WTC11 (cell line): ENCODE data around the gene YKT6. TPM values are rescaled to one million over a fixed set of nuclear protein-coding genes. Genes with fewer than 3 reads are reported as not detected.

Source experiments
- ATAC-seq: fragments of 200-7000 bp; cut with Tn5 transposase; 2 replicates; pipeline ENCODE4 v1.10.0; 2021; ENCODE audit warnings: mild to moderate bottlenecking, moderate library complexity
- CTCF ChIA-PET: fragments of 300-600 bp; sonication (Branson Sonifier 250); formaldehyde crosslinking; loops from one replicate; lab custom pipeline; 2021; ENCODE audit warnings: antibody characterized with exemption; lab: Charles Lee
- POLR2A ChIA-PET: fragments of 350-600 bp; sonication (Branson Sonifier 250); formaldehyde crosslinking; loops from one replicate; lab custom pipeline; 2021; ENCODE audit warnings: antibody characterized with exemption; lab: Charles Lee
- DNase-seq: peaks from one replicate; pipeline ENCODE4 v3.0.0; 2021; ENCODE audit warnings: low spot score
- H3K27ac Mint-ChIP-seq: 2 replicates; pipeline ENCODE4 v1.8.0; 2021; ENCODE audit warnings: mixed read lengths
- H3K27me3 Mint-ChIP-seq: 2 replicates; pipeline ENCODE4 v1.8.0; 2021; ENCODE audit warnings: low read depth, mild to moderate bottlenecking, moderate library complexity, mixed read lengths
- H3K36me3 Mint-ChIP-seq: 2 replicates; pipeline ENCODE4 v1.8.0; 2021; ENCODE audit warnings: mixed read lengths
- H3K4me1 Mint-ChIP-seq: 2 replicates; pipeline ENCODE4 v1.8.0; 2022; ENCODE audit warnings: mixed read lengths
- H3K4me3 Mint-ChIP-seq: 2 replicates; pipeline ENCODE4 v1.8.0; 2021; ENCODE audit warnings: mild to moderate bottlenecking, moderate library complexity, mixed read lengths
- H3K9me3 Mint-ChIP-seq: 2 replicates; pipeline ENCODE4 v1.8.0; 2021; ENCODE audit warnings: mixed read lengths
- ATF6 ChIP-seq: sonication (generic); formaldehyde crosslinking; IDR thresholded peaks from 2 replicates; pipeline ENCODE4 v1.8.1; 2023; ENCODE audit warnings: mild to moderate bottlenecking, missing genetic modification reagents
- CBFB ChIP-seq: sonication (generic); formaldehyde crosslinking; IDR thresholded peaks from 2 replicates; pipeline ENCODE4 v1.8.1; 2022; ENCODE audit warnings: mild to moderate bottlenecking, low read depth, missing genetic modification reagents
- CREB1 ChIP-seq: sonication (generic); formaldehyde crosslinking; IDR thresholded peaks from 2 replicates; pipeline ENCODE4 v1.8.0; 2023; ENCODE audit warnings: mild to moderate bottlenecking, missing genetic modification reagents
- ELF4 ChIP-seq: sonication (generic); formaldehyde crosslinking; IDR thresholded peaks from 2 replicates; pipeline ENCODE4 v1.8.1; 2022; ENCODE audit warnings: low read depth, mild to moderate bottlenecking, moderate library complexity, missing genetic modification reagents
- EMX1 ChIP-seq: fragments of 250-450 bp; sonication (Bioruptor Pico); IDR thresholded peaks from 2 replicates; pipeline ENCODE4 v1.8.0; 2021; ENCODE audit warnings: mild to moderate bottlenecking
- ETV6 ChIP-seq: sonication (generic); formaldehyde crosslinking; IDR thresholded peaks from 2 replicates; pipeline ENCODE4 v1.8.1; 2022; ENCODE audit warnings: mild to moderate bottlenecking, missing genetic modification reagents
- FOXK1 ChIP-seq: sonication (generic); formaldehyde crosslinking; IDR thresholded peaks from 2 replicates; pipeline ENCODE4 v1.8.0; 2022; ENCODE audit warnings: mild to moderate bottlenecking, moderate library complexity, missing genetic modification reagents
- GRHL2 ChIP-seq: fragments of 250-450 bp; sonication (Bioruptor Pico); IDR thresholded peaks from 2 replicates; pipeline ENCODE4 v1.8.0; 2022; ENCODE audit warnings: mild to moderate bottlenecking, moderate library complexity; ENCODE audit not compliant: insufficient replicate concordance, severe bottlenecking
- JUN ChIP-seq: sonication (generic); formaldehyde crosslinking; IDR thresholded peaks from 2 replicates; pipeline ENCODE4 v1.8.0; 2023; ENCODE audit warnings: mild to moderate bottlenecking, missing genetic modification reagents
- MXD4 ChIP-seq: fragments of 250-450 bp; sonication (Bioruptor Pico); IDR thresholded peaks from 2 replicates; pipeline ENCODE4 v1.8.0; 2021; ENCODE audit warnings: mild to moderate bottlenecking, moderate library complexity, borderline replicate concordance
- NR3C1 ChIP-seq: sonication (generic); formaldehyde crosslinking; conservative IDR thresholded peaks from 2 replicates; pipeline ENCODE4 v1.8.1; 2023; ENCODE audit warnings: low read depth, mild to moderate bottlenecking, missing genetic modification reagents
- RELA ChIP-seq: sonication (generic); formaldehyde crosslinking; IDR thresholded peaks from 2 replicates; pipeline ENCODE4 v1.8.1; 2022; ENCODE audit warnings: missing genetic modification reagents, mild to moderate bottlenecking, borderline replicate concordance
- STAT6 ChIP-seq: sonication (generic); formaldehyde crosslinking; conservative IDR thresholded peaks from 2 replicates; pipeline ENCODE4 v1.8.1; 2023; ENCODE audit warnings: mild to moderate bottlenecking, low read depth, missing genetic modification reagents, moderate library complexity
- TCF7 ChIP-seq: sonication (generic); formaldehyde crosslinking; IDR thresholded peaks from 2 replicates; pipeline ENCODE4 v1.8.0; 2022; ENCODE audit warnings: mild to moderate bottlenecking, low read depth, missing genetic modification reagents, moderate library complexity
- ZNF121 ChIP-seq: sonication (generic); formaldehyde crosslinking; IDR thresholded peaks from 2 replicates; pipeline ENCODE4 v1.8.0; 2023; ENCODE audit warnings: missing genetic modification reagents
- ZNF232 ChIP-seq: sonication (generic); formaldehyde crosslinking; IDR thresholded peaks from 2 replicates; pipeline ENCODE4 v1.8.0; 2022; ENCODE audit warnings: mild to moderate bottlenecking, missing genetic modification reagents
- ZNF263 ChIP-seq: sonication (generic); formaldehyde crosslinking; IDR thresholded peaks from 2 replicates; pipeline ENCODE4 v1.8.1; 2022; ENCODE audit warnings: low read depth, mild to moderate bottlenecking, moderate library complexity, missing genetic modification reagents
- ZNF317 ChIP-seq: sonication (generic); formaldehyde crosslinking; IDR thresholded peaks from 2 replicates; pipeline ENCODE4 v1.8.1; 2023; ENCODE audit warnings: low read depth, mild to moderate bottlenecking, moderate library complexity, missing genetic modification reagents, borderline replicate concordance
- ZNF396 ChIP-seq: fragments of 250-450 bp; sonication (Bioruptor Pico); IDR thresholded peaks from 2 replicates; pipeline ENCODE4 v1.8.0; 2021; ENCODE audit warnings: mild to moderate bottlenecking, moderate library complexity, borderline replicate concordance
- ZNF416 ChIP-seq: fragments of 250-450 bp; sonication (Bioruptor Pico); IDR thresholded peaks from 2 replicates; pipeline ENCODE4 v1.9.0; 2021; ENCODE audit warnings: mild to moderate bottlenecking, inconsistent platforms
- ZNF532 ChIP-seq: fragments of 250-450 bp; sonication (Bioruptor Pico); IDR thresholded peaks from 2 replicates; pipeline ENCODE4 v1.9.0; 2021; ENCODE audit warnings: mild to moderate bottlenecking, borderline replicate concordance
- total RNA-seq: library from RNA; stranded (reverse); gene quantifications from 3 replicates; pipeline ENCODE4 v1.2.3, GENCODE V29; 2021
- TF ChIP-seq, protein P1 (sequence below): fragments of 250-450 bp; sonication (Bioruptor Pico); conservative IDR thresholded peaks from 2 replicates; pipeline ENCODE4 v1.9.0; 2021; ENCODE audit warnings: mild to moderate bottlenecking
- TF ChIP-seq, protein P2 (sequence below): sonication (generic); formaldehyde crosslinking; IDR thresholded peaks from 2 replicates; pipeline ENCODE4 v1.8.0; 2022; ENCODE audit warnings: mild to moderate bottlenecking, missing genetic modification reagents
- TF ChIP-seq, protein P3 (sequence below): sonication (generic); formaldehyde crosslinking; IDR thresholded peaks from 2 replicates; pipeline ENCODE4 v1.8.1; 2023; ENCODE audit warnings: mild to moderate bottlenecking, missing genetic modification reagents

The YKT6 gene
- total RNA-seq, 1 experiment from 2014 or later = 102 TPM

- POLR2A ChIA-PET = no interaction called here
- ATAC-seq = no peak
- Mint-ChIP-seq H3K27me3 (peaks cover 19% of the 10 kb centered on the region), H3K4me1 (peaks cover 8% of the 10 kb centered on the region), H3K4me3 (no peak overlapping the region), H3K9me3 (peaks cover 24% of the 10 kb centered on the region), H3K36me3 (peaks cover 3% of the 10 kb centered on the region), H3K27ac (no peak overlapping the region)
- CTCF ChIA-PET = no interaction called here
- DNase-seq = no peak
- no peak for TF ChIP-seq ZNF532 (CRISPR knock-in tag)
- no peak for TF ChIP-seq STAT6 (CRISPR knock-in tag)
- no peak for TF ChIP-seq CBFB (CRISPR knock-in tag)
- TF ChIP-seq ETV6 (CRISPR knock-in tag) = no peak
- TF ChIP-seq ELF4 (CRISPR knock-in tag) = no peak
- no peak for TF ChIP-seq NR3C1 (CRISPR knock-in tag)
- no peak for TF ChIP-seq GRHL2 (CRISPR knock-in tag)
- TF ChIP-seq ZNF263 (CRISPR knock-in tag) = no peak
- TF ChIP-seq ATF6 (CRISPR knock-in tag) = no peak
Measured at GRCh38 chr7:44180631-44181030, 20.1 kb upstream of the YKT6 start.

DNA sequence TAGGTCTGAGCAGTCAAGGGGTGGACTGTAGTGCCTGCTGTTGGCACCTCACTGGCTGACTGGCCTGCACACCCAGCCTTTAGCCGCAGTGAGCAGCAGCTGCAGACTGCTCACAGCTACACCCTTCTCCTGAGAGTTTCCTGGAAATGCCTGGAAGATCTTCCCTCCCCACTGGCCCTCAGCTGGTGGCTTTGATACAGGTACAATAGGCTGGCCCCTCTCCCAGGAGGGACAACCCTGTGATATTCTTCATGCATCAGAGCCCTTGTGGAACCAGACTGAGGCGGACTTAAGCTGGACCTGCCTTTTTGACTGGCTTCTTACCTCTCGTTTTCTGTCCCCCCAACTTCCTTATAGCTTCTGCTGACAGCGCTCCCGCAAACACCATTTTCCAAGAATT lies 18.0 kb upstream of the YKT6 start:
- no peak overlapping the region for H3K4me3 Mint-ChIP-seq
- H3K27me3 Mint-ChIP-seq = peaks cover 19% of the 10 kb centered on the region
- peaks cover 24% of the 10 kb centered on the region for H3K9me3 Mint-ChIP-seq
- CTCF ChIA-PET = no interaction called here
- DNase-seq (no peak), ATAC-seq (no peak)
- POLR2A ChIA-PET = no interaction called here
- peaks cover 4% of the 10 kb centered on the region for H3K4me1 Mint-ChIP-seq
- H3K27ac Mint-ChIP-seq = no peak overlapping the region
- peaks cover 3% of the 10 kb centered on the region for H3K36me3 Mint-ChIP-seq
- TF ChIP-seq MXD4 (CRISPR knock-in tag) (no peak), EMX1 (no peak), JUN (CRISPR knock-in tag) (no peak), FOXK1 (CRISPR knock-in tag) (no peak), RELA (CRISPR knock-in tag) (no peak), ZNF396 (CRISPR knock-in tag) (no peak), TCF7 (no peak), ZNF121 (no peak), CREB1 (CRISPR knock-in tag) (no peak), ZNF416 (no peak), ZNF317 (CRISPR knock-in tag) (no peak), ZNF232 (CRISPR knock-in tag) (no peak)
- TF ChIP-seq, protein P1, sequence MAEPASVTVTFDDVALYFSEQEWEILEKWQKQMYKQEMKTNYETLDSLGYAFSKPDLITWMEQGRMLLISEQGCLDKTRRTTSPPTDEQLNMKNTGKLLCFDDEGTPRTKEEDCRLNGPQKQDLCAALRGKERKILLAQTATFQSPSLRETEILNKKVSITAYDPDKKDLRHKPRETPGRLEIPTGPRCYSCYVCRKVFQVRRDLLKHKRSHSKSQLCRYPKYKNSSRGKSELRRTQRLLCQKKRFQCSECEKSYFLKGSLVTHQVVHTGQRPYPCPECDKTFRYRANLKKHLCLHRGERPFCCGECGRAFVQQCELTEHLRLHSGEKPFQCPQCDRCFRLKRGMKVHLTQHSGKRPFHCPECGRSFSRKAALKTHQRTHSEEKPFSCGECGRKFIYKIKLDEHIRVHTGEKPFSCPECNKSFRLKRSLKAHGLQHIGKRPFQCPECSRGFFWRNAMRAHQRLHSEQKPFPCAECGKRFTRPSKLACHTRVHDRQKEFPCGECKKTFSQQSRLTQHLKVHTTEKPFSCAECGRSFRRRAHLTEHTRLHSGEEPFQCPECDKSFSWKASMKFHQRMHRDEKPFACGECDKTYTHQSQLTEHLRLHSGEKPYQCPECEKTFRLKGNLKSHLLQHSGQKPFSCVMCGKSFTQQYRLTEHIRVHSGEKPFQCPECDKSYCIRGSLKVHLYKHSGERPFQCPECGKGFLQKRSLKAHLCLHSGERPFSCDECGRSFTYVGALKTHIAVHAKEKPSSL = no peak
- TF ChIP-seq, protein P2, sequence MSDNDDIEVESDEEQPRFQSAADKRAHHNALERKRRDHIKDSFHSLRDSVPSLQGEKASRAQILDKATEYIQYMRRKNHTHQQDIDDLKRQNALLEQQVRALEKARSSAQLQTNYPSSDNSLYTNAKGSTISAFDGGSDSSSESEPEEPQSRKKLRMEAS (CRISPR knock-in tag) = no peak
- TF ChIP-seq, protein P3, sequence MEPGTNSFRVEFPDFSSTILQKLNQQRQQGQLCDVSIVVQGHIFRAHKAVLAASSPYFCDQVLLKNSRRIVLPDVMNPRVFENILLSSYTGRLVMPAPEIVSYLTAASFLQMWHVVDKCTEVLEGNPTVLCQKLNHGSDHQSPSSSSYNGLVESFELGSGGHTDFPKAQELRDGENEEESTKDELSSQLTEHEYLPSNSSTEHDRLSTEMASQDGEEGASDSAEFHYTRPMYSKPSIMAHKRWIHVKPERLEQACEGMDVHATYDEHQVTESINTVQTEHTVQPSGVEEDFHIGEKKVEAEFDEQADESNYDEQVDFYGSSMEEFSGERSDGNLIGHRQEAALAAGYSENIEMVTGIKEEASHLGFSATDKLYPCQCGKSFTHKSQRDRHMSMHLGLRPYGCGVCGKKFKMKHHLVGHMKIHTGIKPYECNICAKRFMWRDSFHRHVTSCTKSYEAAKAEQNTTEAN (CRISPR knock-in tag) = no peak
